ENCODE results near the gene P4HB. TPM values are rescaled to one million over a fixed set of nuclear protein-coding genes. Genes with fewer than 3 reads are reported as not detected.

The P4HB gene
- total RNA-seq, 1 experiment from 2014 or later, result 759 TPM

DNA sequence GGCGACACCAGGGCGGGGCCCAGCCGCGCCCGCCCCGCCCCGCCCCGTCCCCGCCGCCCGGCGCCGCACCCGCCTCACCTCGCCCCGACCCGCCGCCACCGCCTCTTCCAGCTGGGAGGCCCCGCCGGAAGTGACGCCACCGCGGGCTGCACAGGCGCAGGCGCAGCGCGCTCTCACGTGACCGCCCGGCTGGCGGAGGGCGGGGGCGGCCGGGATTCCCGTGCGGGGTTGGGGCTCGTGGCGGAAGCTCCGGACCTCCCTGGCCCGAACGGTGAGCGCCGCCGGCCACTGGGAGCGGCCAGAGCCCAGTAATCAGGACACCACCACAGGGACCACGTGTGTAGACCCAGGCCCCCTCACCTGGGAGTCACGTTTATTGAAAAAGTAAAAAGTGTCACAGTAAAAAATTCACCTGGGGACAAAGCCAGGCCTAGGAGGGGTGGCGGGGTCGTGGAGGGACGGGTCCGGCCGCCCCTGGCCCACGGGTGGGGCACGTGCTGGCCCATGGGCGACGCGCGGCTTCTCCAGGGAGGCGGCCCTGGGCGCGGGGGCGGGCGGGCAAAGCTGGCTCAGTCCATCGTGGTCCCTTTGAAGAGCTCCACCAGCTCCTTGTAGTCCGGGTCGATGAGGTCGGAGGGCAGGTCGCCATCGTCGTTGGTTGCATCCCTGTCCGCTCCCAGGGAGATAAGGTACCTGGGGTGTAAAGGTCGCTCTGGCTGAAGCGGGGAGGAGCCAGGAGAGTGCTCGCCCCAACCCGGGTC, 27.0 kb downstream of the P4HB start, which contains the start of gene MCRIP1:
Gene MCRIP1 (minus strand): TSS at position 132 of the 761 bp plus-strand sequence. CDS start 8,785 bp downstream, outside the sequence.
- TF ChIP-seq POLR2AphosphoS5 (IDR thresholded peaks at IDR 0.05; ENCODE audit: low read depth, low read length) (peak; percentile 79), TCF7L2 (IDR thresholded peaks at IDR 0.05; ENCODE audit: low read depth, low read length) (no peak), SIN3A (IDR thresholded peaks at IDR 0.05; ENCODE audit: borderline replicate concordance, insufficient read depth, low read depth, low read length) (peak; percentile 75; the same call in 1 of the 2 replicates)
- TF ChIP-seq, protein P1, sequence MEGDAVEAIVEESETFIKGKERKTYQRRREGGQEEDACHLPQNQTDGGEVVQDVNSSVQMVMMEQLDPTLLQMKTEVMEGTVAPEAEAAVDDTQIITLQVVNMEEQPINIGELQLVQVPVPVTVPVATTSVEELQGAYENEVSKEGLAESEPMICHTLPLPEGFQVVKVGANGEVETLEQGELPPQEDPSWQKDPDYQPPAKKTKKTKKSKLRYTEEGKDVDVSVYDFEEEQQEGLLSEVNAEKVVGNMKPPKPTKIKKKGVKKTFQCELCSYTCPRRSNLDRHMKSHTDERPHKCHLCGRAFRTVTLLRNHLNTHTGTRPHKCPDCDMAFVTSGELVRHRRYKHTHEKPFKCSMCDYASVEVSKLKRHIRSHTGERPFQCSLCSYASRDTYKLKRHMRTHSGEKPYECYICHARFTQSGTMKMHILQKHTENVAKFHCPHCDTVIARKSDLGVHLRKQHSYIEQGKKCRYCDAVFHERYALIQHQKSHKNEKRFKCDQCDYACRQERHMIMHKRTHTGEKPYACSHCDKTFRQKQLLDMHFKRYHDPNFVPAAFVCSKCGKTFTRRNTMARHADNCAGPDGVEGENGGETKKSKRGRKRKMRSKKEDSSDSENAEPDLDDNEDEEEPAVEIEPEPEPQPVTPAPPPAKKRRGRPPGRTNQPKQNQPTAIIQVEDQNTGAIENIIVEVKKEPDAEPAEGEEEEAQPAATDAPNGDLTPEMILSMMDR (IDR thresholded peaks at IDR 0.05), result no peak
- TF ChIP-seq, protein P2, sequence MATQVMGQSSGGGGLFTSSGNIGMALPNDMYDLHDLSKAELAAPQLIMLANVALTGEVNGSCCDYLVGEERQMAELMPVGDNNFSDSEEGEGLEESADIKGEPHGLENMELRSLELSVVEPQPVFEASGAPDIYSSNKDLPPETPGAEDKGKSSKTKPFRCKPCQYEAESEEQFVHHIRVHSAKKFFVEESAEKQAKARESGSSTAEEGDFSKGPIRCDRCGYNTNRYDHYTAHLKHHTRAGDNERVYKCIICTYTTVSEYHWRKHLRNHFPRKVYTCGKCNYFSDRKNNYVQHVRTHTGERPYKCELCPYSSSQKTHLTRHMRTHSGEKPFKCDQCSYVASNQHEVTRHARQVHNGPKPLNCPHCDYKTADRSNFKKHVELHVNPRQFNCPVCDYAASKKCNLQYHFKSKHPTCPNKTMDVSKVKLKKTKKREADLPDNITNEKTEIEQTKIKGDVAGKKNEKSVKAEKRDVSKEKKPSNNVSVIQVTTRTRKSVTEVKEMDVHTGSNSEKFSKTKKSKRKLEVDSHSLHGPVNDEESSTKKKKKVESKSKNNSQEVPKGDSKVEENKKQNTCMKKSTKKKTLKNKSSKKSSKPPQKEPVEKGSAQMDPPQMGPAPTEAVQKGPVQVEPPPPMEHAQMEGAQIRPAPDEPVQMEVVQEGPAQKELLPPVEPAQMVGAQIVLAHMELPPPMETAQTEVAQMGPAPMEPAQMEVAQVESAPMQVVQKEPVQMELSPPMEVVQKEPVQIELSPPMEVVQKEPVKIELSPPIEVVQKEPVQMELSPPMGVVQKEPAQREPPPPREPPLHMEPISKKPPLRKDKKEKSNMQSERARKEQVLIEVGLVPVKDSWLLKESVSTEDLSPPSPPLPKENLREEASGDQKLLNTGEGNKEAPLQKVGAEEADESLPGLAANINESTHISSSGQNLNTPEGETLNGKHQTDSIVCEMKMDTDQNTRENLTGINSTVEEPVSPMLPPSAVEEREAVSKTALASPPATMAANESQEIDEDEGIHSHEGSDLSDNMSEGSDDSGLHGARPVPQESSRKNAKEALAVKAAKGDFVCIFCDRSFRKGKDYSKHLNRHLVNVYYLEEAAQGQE (IDR thresholded peaks at IDR 0.05; ENCODE audit: insufficient read depth in 1 of 2, low read depth in 2 of 2, low read length in 1 of 2), result no peak
- intact Hi-C loops (cut with micrococcal nuclease; ENCODE audit: unreplicated experiment) (no loop called here), in situ Hi-C loops (cut with HindIII; ENCODE audit: low pct_unique_long_range_greater_than_20kb, low sequenced_read_pairs) (no loop called here)
- no peak for DNase-seq (ENCODE audit: low read depth, low spot score)
- H3K4me3 ChIP-seq (ENCODE audit: low read depth in 2 of 2, low read length in 2 of 2), result peak within 1 kb of the TSS; percentile 77 to 84
- no peaks in the 10 kb centered on the region for H3K9me3 ChIP-seq (ENCODE audit: control insufficient read depth, insufficient read depth, low read depth, low read length)
- peak; percentile 92 for ATAC-seq
- H3K27me3 ChIP-seq (ENCODE audit: control insufficient read depth, insufficient read depth, low read length), result no peaks in the 10 kb centered on the region
- CTCF ChIA-PET, result no interaction called here
- POLR2A ChIA-PET, result interaction anchor here (0.7 to 0.9 kb wide), 2 partner anchors 27 to 98 kb away, joined by 3 read pairs; no protein-coding TSS in a partner anchor
- TSS peak; percentile 96 for BruUV-seq (replicated peaks)
- H3K36me3 ChIP-seq (ENCODE audit: control insufficient read depth, insufficient read depth, low read length), result no peaks in the 10 kb centered on the region; the same call in 1 of the 2 replicates
- H3K4me1 ChIP-seq (ENCODE audit: control insufficient read depth, insufficient read depth, low read length), result peaks cover 14% of the 10 kb centered on the region
- H3K27ac ChIP-seq (ENCODE audit: low read length), result peak within 1 kb of the TSS; percentile 91

DNA sequence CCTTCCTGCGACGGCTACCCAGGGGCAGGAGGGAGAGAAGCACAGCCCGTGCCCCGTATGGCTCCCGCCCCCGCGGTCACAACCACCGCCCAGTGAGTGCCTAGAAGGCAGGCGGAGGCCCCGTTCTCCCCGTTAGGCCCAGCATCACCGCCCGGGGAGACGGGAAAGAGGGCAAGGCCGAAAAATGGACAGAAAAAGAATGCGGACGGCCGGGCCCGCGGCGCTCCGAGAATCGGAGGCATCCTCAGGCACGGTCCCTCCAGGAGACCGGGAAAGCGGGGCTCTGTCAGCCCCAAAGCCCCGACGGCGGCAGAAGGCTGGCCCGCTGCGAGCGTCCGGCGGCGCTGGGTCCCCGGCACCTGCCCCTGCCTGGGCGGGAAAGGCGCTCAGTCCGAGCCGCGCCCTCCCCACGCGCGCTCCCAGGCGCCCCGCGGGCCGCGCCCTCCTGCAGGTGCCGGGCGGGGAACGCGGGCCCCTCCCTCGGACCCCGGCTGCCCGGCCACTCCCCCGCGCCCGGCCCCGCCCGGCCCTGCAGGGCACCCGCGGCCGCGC, 27.7 kb downstream of the P4HB start:
- H3K27ac ChIP-seq (ENCODE audit: low read length), result peak overlapping the region; percentile 86
- POLR2A ChIA-PET, result interaction anchor here (0.9 kb wide), 1 partner anchor 98 kb away, joined by 3 read pairs; no protein-coding TSS in a partner anchor

More for the DNA sequence above, 27.7 kb downstream of the P4HB start:
- TF ChIP-seq POLR2AphosphoS5 (IDR thresholded peaks at IDR 0.05; ENCODE audit: low read depth, low read length) (no peak), SIN3A (IDR thresholded peaks at IDR 0.05; ENCODE audit: borderline replicate concordance, insufficient read depth, low read depth, low read length) (peak; percentile 43), TCF7L2 (IDR thresholded peaks at IDR 0.05; ENCODE audit: low read depth, low read length) (no peak)
- DNase-seq (ENCODE audit: low read depth, low spot score) (no peak), ATAC-seq (peak; percentile 47)
- Histone ChIP-seq H3K4me3 (ENCODE audit: low read depth in 2 of 2, low read length in 2 of 2) (peak overlapping the region; percentile 77 to 84), H3K9me3 (ENCODE audit: control insufficient read depth, insufficient read depth, low read depth, low read length) (no peaks in the 10 kb centered on the region), H3K4me1 (ENCODE audit: control insufficient read depth, insufficient read depth, low read length) (peaks cover 18% of the 10 kb centered on the region), H3K36me3 (ENCODE audit: control insufficient read depth, insufficient read depth, low read length) (no peaks in the 10 kb centered on the region; the same call in 1 of the 2 replicates), H3K27me3 (ENCODE audit: control insufficient read depth, insufficient read depth, low read length) (no peaks in the 10 kb centered on the region)
- intact Hi-C loops (cut with micrococcal nuclease; ENCODE audit: unreplicated experiment) (no loop called here), in situ Hi-C loops (cut with HindIII; ENCODE audit: low pct_unique_long_range_greater_than_20kb, low sequenced_read_pairs) (no loop called here)
- no TSS peak for BruUV-seq (replicated peaks)
- CTCF ChIA-PET, result no interaction called here
